ENCODE data around the gene COQ4.
"Not testable (repeated sequence)": the region's sequence is repeated elsewhere in the genome, so short reads cannot be mapped to it uniquely, and the experiment has no call there.

COQ4 gene

DNA sequence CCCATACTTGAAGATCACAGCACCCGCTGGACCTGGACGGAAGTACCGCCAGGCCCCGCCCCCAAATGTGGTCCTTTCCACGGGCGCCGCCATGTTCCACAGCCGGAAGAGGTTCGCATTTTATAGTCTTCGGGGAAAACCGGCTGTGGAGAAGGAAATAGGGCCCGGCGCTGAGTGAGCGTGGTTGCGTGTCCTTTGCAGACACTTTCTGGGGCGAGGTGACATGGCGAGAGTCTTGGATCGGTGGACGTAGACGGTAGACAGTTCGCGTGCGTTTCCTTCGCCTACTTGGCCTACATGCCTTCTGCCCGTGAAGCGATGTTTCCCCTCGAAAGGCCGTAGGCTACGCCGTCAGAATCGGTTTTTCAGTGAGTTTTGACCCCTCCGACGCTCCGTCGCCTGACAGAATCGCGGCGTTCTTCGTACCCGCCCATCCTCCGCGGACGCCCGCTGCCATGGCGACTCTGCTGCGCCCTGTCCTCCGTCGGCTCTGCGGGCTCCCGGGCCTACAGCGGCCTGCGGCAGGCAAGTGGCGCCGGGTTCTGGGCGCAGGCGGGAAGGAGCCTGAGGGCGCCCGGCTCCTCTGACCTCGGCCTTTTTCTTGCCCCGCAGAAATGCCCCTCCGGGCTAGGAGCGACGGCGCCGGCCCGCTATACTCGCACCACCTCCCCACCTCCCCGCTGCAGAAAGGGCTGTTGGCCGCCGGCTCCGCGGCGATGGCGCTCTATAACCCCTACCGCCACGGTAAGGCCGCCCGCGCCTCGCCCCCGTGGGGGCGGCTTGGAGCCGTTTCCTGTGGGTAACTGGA, at the start of gene COQ4, which contains the start of gene TRUB2:
Gene COQ4, plus strand, starts transcription at position 436 of the 808 bp plus-strand sequence. Its CDS starts 20 bp downstream, at position 456.
Gene TRUB2, minus strand, starts transcription at position 44 of the 808 bp plus-strand sequence. Its CDS starts 39 bp downstream, at position 5.
- DNase-seq = peak; percentile 94
- peak; percentile 86 for ATAC-seq

DNA sequence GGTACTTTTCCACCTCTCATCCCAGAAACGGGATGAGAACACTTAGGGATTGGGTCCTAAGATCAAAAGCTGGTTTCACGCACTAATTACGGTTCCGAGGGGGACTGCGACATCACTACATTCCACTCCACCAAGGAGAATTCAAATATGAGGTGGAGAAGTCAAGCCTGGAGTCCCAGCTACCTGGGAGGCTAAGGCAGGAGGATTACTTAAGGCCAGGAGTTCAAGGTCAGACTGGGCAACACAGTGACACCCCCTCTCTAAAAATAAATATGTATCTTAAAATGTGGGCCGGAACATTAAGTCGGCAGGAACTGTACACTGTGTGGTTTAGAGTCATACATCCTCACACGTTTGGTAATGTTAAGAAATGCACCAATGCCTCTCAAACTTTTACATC, 48.4 kb upstream of the COQ4 start:
- ATAC-seq (no peak), DNase-seq (no peak)

DNA sequence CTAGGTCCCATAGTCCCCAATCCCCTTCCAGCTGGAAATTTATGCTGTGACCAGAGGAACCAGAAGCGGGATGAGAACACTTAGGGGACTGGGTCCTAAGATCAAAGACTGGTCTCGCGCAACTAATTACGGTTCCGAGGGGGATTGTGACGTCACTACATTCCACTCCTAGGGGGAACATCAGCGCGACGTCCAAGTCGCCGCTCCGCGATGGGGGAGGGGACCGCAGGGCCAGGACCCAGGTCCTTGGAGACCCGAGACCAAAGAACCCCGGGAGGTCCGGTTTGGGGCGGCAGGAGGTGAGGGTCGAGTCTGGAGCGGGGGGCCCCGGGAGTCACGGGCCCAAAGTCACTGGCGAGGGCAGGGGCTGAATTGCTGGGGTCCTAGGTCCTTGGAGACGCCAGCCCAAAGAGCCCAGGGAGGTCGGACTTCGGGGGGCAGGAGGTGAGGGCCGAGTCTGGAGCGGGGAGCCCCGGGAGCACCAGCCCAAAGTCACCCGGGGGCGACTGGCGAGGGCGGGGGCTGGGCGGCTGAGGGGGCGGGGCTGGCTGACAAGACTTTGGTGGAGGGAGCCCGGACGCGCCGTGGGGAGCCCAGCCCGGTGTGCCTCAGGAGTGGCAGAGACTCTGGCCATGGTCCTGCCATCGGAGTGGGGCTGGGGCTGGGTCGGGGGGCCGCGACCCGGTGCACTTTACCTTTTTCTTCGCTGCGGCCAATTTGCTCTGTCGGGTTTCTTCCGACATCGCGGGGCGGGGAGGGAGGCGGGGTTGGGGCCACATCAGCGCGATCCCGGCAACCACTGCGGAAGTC, 47.2 kb upstream of the COQ4 start, which contains the start of gene GOLGA2:
Gene GOLGA2, minus strand, starts transcription at position 810 of the 810 bp plus-strand sequence. Its CDS starts 31 bp downstream, at position 779.
- ATAC-seq (peak; percentile 64), DNase-seq (peak; percentile 35)

DNA sequence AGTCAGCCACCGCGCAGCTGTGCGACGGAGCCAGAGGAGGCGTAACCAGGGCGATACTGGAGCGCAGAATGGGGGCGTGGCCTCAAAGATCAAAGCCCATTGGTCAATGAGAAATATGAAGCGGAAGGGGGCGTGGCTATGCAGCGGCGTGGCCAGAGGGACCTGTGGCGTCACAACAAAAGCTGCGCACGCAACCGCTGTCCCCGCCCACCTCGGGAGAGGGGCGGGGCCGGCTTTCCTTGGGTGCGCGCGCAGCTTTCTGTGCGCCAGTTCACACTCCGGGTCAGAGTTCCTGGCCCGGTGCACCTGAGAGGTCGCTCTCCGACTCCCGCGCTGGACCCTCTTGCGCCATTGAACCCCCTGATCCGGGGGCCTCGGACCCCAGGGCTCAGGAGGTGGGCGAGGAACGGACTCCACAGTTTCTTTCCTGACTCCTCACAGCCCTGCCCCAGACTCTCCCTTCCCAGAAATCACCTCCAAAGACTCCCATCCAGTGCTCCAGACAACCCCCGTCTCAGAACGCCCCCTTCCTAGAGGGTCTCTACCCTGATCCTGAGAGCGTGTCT, 46.5 kb upstream of the COQ4 start, which contains the start of gene SWI5:
Gene SWI5, plus strand, starts transcription at position 269 of the 566 bp plus-strand sequence.
- ATAC-seq (peak; percentile 98), DNase-seq (peak; percentile 100)

GRCh38 chr9:128276574-128277270, 45.9 kb upstream of the COQ4 start:
- ATAC-seq = no peak
- DNase-seq = no peak

DNA sequence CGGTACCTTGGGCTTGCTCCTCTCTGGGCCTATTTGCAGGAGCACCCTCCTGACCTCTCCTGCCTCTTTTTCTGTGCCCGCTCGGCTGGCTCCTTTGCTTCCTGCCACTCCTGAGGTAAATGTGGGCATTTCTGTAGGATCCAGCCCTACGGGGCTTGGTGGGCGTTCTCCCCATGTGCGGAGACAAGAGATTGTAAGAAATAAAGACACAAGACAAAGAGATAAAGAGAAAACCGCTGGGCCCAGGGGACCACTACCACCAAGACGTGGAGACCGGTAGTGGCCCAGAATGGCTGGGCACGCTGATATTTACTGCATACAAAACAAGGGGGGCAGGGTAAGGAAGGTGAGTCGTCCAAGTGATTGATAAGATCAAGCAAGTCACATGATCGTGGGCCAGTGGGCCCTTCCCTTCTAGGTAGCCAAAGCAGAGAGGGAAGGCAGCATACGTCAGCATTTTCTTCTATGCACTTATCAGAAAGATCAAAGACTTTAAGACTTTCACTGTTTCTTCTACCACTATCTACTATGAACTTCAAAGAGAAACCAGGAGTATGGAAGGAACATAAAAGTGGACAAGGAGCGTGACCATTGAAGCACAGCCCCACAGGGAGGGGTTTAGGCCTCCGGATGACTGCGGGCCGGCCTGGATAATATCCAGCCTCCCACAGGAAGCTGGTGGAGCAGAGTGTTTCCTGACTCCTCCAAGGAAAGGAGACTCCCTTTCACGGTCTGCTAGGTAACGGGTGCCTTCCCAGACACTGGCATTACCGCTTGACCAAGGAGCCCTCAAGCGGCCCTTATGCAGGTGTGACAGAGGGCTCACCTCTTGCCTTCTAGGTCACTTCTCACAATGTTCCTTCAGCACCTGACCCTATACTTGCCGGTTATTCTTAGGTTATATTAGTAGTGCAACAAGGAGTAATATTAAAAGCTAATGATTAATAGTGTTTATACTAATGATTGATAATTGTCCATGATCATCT, 43.3 kb upstream of the COQ4 start:
- not testable (repeated sequence) for ATAC-seq, DNase-seq

GRCh38 chr9:128280084-128280622, 42.5 kb upstream of the COQ4 start:
- no peak for ATAC-seq
- no peak for DNase-seq

GRCh38 chr9:128282500-128282899, 40.1 kb upstream of the COQ4 start:
- DNase-seq (no peak), ATAC-seq (no peak)

DNA sequence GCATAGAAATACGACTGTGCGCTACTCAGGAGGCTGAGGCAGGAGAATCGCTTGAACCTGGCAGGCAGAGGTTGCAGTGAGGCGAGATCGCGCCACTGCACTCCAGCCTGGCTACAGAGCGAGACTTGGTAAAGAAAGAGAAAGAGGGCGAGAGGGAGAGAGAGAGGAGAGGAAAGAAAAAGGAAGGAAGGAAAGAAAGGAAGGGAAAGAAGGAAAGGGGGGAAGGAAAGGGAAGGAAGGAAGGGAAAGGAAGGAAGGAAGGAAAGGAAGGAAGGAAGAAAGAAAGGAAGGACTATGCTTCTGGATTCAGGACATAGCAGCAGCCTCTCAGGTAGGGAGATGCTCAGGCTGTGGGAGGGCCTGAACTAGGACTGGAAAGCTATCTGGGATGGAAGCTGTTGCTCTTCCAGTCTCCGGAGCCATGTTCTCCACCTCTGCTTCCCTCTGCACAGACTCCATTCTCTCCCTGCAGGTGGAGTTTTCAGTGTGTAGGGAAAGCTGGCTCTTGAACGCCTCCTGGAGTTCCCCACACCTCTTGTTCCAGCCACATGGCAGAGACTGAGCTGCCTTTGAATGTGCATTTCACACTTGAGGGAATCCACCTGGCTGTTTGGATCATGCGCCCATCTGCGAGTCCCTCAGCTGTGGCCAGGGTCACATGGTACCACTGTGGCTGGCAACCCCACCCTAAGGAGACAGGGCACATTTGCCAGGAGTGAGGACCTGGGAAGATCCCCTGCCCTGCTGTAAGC, 37.4 kb upstream of the COQ4 start:
- no peak for DNase-seq

GRCh38 chr9:128286440-128286839, 36.2 kb upstream of the COQ4 start:
- ATAC-seq = no peak
- no peak for DNase-seq

More for the DNA sequence above, 37.4 kb upstream of the COQ4 start:
- ATAC-seq = no peak

DNA sequence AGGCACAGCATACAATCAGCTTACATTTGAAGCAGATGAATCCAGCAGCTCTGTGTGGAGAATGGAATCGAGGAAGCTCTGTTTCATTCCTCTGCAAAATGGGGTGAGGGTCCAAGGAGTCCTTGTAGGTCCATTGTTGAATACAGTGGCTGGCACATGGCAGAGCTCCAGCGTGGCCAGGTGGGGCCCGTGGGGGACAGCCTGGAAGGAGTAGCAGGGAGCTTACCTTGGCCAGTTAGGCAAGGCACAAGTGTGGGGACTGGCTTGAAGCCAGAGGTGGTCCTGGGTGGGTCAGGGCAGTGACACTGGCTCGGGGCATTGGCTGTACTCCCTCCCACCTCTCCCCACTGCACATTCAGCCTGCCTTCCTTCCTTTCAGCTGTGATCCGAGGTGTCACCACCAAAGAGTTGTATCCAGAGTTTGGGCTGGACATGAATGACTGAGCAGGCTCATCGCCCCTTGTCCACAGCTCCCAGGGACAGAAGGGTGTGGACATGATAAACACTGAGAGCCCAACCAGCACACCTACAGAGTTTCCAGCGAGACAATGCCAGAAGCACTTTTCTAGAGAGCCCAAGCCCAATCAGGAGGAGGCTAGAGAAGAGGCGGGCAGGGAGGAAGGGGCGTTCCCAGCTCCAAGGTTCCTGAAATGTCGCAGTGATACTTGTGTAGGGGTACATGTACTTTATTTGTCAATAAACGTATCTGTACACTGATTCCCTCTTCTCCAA, 34.2 kb upstream of the COQ4 start:
- ATAC-seq = no peak
- no peak for DNase-seq

DNA sequence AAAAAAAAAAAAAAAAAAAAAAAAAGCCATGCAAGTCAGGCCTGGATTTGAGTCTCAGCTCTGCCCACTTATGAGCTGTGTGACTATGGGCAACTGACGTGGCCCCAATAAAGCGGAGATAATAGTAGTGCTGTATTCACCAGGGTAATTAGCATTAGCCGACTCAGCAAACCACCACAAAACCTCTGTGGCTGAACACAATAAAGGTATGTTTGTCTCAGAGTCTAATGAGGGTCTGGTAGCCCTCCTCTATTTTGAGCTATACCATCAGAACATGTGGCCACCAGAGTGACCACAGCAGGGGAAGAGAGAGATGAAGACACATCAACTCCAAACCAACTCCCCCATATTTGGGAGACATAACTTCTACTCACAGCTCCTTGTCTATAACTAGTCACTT, 30.6 kb upstream of the COQ4 start:
- DNase-seq = no peak
- no peak for ATAC-seq

DNA sequence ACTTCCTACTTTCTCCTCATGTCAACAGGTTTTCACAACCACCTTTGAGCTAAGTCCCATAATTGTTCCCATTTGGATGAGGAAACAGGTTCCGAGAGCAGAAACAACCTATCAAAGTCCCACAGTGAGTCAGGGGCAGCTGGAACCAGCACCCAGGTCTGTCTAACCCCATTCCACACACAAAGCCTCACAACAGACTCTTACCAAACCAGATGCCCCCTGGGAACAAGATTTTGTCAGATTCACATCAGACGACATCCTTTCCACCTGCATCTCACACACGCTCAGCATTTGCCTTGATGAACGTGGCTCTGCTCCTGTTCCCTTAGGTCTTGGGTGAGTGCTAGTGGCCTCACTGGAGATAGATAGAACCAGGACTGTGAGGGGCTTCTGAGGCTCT, 29.5 kb upstream of the COQ4 start:
- no peak for ATAC-seq
- no peak for DNase-seq

- DNase-seq = no peak
- ATAC-seq = no peak
These were observed 28.5 kb upstream of the COQ4 start for GRCh38 chr9:128294142-128294541.

DNA sequence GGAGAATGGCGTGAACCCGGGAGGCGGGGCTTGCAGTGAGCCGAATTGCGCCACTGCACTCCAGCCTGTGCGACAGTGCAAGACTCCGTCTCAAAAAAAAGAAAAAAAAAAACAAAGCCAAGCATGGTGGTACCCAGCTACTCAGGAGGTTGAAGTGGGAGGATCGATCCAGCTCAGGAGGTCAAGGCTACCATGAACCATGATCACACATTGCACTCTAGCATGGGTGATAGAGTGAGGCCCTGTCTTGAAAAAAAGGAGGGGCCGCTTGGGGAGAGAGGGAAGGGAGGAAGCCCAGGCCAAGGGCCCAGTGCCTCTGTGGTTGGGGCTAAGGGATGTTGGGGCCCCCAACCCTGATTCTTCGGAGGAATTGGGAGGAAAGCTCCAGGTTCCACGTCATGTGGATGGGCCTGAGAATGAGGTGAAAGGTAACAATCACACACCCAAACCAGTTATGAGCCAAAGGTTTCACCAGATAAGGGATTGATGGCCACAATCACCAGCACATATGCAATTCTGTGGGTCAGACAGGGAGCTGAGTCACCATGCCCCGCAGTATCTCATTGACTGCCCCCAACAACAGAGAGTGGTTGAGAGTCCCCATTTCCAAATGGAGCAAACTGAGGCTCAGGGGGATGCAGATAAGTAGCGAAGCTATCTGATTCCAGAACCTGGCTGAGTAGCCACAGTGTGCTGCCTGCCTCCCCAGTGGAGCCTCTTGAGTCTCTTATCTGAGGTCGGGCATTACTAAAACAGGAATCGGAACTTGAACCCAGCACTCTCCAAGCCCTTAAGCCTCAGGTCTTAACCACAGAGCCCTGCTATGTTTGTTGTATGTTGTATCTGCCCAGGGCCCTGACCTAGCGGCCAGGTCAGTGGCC, 26.1 kb upstream of the COQ4 start:
- DNase-seq = no peak

GRCh38 chr9:128297221-128297773, 25.3 kb upstream of the COQ4 start:
- ATAC-seq (no peak), DNase-seq (no peak)

More for the DNA sequence above, 26.1 kb upstream of the COQ4 start:
- ATAC-seq = no peak
